Common myeloid progenitor, CD34-positive (primary cell): ENCODE data around the gene NUP210.

Experiments
- CTCF ChIA-PET: fragments of 350-600 bp; sonication (Branson Sonifier 250); formaldehyde crosslinking; loops from one replicate; lab custom pipeline; 2021; ENCODE audit warnings: antibody characterized with exemption; lab: Charles Lee
- POLR2A ChIA-PET: fragments of 350-600 bp; sonication (Branson Sonifier 250); formaldehyde crosslinking; loops from one replicate; lab custom pipeline; 2021; ENCODE audit warnings: antibody characterized with exemption; lab: Charles Lee
- DNase-seq, 3 donors: peaks; one replicate each; pipeline versions ENCODE4 v3.0.0 to v3.0.0-alpha.2; 2013
- H3K27ac ChIP-seq, 2 experiments: 1 replicate in 1 of 2; 2 replicates in 1 of 2; pipeline ENCODE4 v1.7.0; 2013; ENCODE audit warnings: inconsistent platforms in 2 of 2, low read length in 2 of 2, mild to moderate bottlenecking in 2 of 2, low read depth in 1 of 2, moderate library complexity in 1 of 2; ENCODE audit not compliant: severe bottlenecking in 2 of 2, insufficient read depth in 1 of 2, poor library complexity in 1 of 2
- H3K27me3 ChIP-seq, 5 experiments: replicated peaks in 2 of 5; 1 replicate in 3 of 5; 2 replicates in 2 of 5; pipeline versions ENCODE4 v1.6.1 to v1.7.0; 2013; ENCODE audit warnings: low read length in 4 of 5, mild to moderate bottlenecking in 2 of 5, moderate library complexity in 2 of 5, inconsistent platforms in 1 of 5; ENCODE audit not compliant: insufficient read depth in 5 of 5, control insufficient read depth in 4 of 5
- H3K36me3 ChIP-seq, 4 experiments: 1 replicate in 2 of 4; 2 replicates in 2 of 4; pipeline versions ENCODE4 v1.6.1 to v1.7.0; 2013; ENCODE audit warnings: low read length in 3 of 4, control low read depth in 1 of 4, mild to moderate bottlenecking in 1 of 4; ENCODE audit not compliant: control insufficient read depth in 4 of 4, insufficient read depth in 4 of 4
- H3K4me1 ChIP-seq, 4 experiments: 1 replicate in 3 of 4; 2 replicates in 1 of 4; pipeline versions ENCODE4 v1.6.1 to v1.7.1; 2013; ENCODE audit warnings: low read length in 3 of 4, mild to moderate bottlenecking in 3 of 4, control low read depth in 1 of 4, inconsistent platforms in 1 of 4, moderate library complexity in 1 of 4; ENCODE audit not compliant: control insufficient read depth in 4 of 4, insufficient read depth in 4 of 4; ENCODE audit errors: control extremely low read depth in 1 of 4
- H3K4me3 ChIP-seq, 7 experiments: 1 replicate in 4 of 7; 2 replicates in 3 of 7; pipeline versions ENCODE4 v1.5.1 to v1.7.0; 2013; ENCODE audit warnings: mild to moderate bottlenecking in 7 of 7, low read length in 6 of 7, moderate library complexity in 6 of 7, inconsistent platforms in 2 of 7, low read depth in 2 of 7, control low read depth in 1 of 7; ENCODE audit not compliant: insufficient read depth in 4 of 7, control insufficient read depth in 1 of 7; ENCODE audit errors: extremely low read depth in 1 of 7
- H3K9me3 ChIP-seq, 5 experiments: 1 replicate in 4 of 5; 2 replicates in 1 of 5; pipeline versions ENCODE4 v1.6.1 to v1.7.1; 2013; ENCODE audit warnings: low read length in 4 of 5, mild to moderate bottlenecking in 2 of 5, inconsistent platforms in 1 of 5, low read depth in 1 of 5, moderate library complexity in 1 of 5; ENCODE audit not compliant: control insufficient read depth in 4 of 5, insufficient read depth in 2 of 5; ENCODE audit errors: control extremely low read depth in 1 of 5
- WGBS: methylation state at CpG from one replicate; pipeline ENCODE4 v1.1.5; 2013; ENCODE audit not compliant: insufficient coverage; 5-methylcytosine and 5-hydroxymethylcytosine counted together

Gene NUP210

GRCh38 chr3:13341229-13341905 lies 78.8 kb downstream of the NUP210 start:
- ChIA-PET POLR2A (no interaction called here), CTCF (interaction anchor here (0.9 to 3.6 kb wide), 5 partner anchors 11 to 112 kb away, joined by 3 to 14 read pairs (median 4); no protein-coding TSS in a partner anchor)
- Histone ChIP-seq H3K27me3 (no peaks in the 10 kb centered on the region), H3K4me3 (no peak overlapping the region), H3K27ac (no peak overlapping the region), H3K4me1 (peaks cover 0 to 8% (median 6%) of the 10 kb centered on the region in 4 experiments), H3K9me3 (no peaks in the 10 kb centered on the region), H3K36me3 (peaks cover 15 to 93% (median 66%) of the 10 kb centered on the region in 4 experiments)
- WGBS: 91% methylated on average over 6 of the region's 7 CpGs
- no peak for DNase-seq

DNA sequence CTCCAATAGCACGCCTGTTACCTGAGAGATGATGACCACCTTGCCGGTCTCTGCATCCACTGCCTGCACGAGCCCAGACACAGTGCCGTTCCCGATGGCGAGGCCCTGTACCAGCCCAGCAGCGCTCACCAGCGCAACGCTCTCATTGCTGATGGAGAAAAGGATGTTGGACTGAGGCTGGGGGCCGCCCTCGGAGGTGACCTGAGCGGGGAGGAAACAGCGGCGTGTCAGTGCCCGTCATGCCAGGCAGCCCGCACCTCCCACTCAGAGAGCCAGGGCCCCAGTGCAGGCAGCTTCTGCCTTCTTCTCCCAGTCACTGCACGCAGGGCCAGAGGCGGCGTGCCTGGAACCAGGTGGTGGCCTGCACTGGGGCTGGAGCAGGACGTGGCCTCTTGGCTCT lies 80.3 kb downstream of the NUP210 start:
- CTCF ChIA-PET: no interaction called here
- POLR2A ChIA-PET: no interaction called here
- no peaks in the 10 kb centered on the region for H3K9me3 ChIP-seq
- H3K4me3 ChIP-seq: no peak overlapping the region
- peaks cover 0 to 4% (median 2%) of the 10 kb centered on the region in 4 experiments for H3K4me1 ChIP-seq
- peaks cover 20 to 93% (median 73%) of the 10 kb centered on the region in 4 experiments for H3K36me3 ChIP-seq
- no peak overlapping the region for H3K27ac ChIP-seq
- no peaks in the 10 kb centered on the region for H3K27me3 ChIP-seq
- WGBS: 96% methylated on average over 20 of the region's 20 CpGs
- no peak for DNase-seq

DNA sequence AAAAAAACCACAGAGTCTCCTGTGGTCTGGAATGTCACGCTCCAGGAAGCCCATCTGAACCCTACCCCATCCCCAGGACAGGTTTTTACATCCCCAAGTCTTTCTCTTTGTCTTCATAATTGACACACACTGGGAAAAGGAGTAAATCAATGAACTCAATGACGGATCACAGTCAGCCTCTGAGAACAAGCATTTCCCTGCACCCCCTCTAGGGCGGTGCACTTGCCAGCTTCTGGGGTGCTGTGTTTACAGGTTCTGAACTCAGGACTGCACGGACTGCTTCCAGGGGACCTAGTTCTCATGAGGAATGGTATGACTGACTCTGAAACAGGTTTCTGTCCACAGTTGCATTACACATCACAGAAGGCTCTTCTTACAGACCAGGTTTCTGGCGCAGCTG lies 81.1 kb downstream of the NUP210 start:
- 97% methylated on average over 5 of the region's 5 CpGs for WGBS
- Histone ChIP-seq H3K27ac (no peak overlapping the region), H3K4me3 (no peak overlapping the region), H3K36me3 (peaks cover 17 to 97% (median 76%) of the 10 kb centered on the region in 4 experiments), H3K27me3 (no peaks in the 10 kb centered on the region), H3K9me3 (no peaks in the 10 kb centered on the region), H3K4me1 (peaks cover 0 to 4% (median 1%) of the 10 kb centered on the region in 4 experiments)
- no peak for DNase-seq
- ChIA-PET POLR2A (no interaction called here), CTCF (no interaction called here)

- Histone ChIP-seq H3K27ac (no peak overlapping the region), H3K4me3 (no peak overlapping the region), H3K4me1 (no peaks in the 10 kb centered on the region), H3K36me3 (peaks cover 19 to 100% (median 79%) of the 10 kb centered on the region in 4 experiments), H3K27me3 (no peaks in the 10 kb centered on the region), H3K9me3 (no peaks in the 10 kb centered on the region)
- no peak for DNase-seq
- ChIA-PET CTCF (no interaction called here), POLR2A (no interaction called here)
- 92% methylated on average over 3 of the region's 3 CpGs for WGBS
These were observed 81.9 kb downstream of the NUP210 start for GRCh38 chr3:13338231-13338630.

DNA sequence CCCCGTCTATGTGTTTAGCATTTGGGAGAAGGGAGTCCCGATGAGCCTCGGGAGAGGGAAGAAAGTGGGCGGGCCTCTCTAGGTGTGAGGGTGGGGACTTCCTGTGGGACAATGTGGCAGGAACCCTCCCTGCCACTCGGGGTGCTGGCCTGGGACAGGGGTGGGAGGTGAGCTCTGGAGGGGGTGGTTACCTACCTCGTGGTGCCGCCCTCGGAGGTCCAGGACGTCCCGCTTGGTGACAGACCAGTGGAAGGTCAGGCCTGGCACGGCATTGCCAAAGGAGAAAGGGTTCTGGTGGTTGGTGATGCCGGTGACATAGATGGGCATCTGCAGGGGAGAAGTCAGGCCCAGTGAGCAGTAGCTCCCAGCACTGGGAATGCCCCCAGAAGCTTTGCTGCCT lies 83.5 kb downstream of the NUP210 start:
- ChIA-PET CTCF (interaction anchor here (1.4 to 3.1 kb wide), 2 partner anchors 9 to 245 kb away, joined by 3 to 10 read pairs; no protein-coding TSS in a partner anchor), POLR2A (no interaction called here)
- Histone ChIP-seq H3K27ac (no peak overlapping the region), H3K9me3 (no peaks in the 10 kb centered on the region), H3K27me3 (no peaks in the 10 kb centered on the region), H3K36me3 (peaks cover 19 to 100% (median 82%) of the 10 kb centered on the region in 4 experiments), H3K4me3 (no peak overlapping the region), H3K4me1 (no peaks in the 10 kb centered on the region)
- WGBS: 91% methylated on average over 10 of the region's 12 CpGs
- DNase-seq: no peak

DNA sequence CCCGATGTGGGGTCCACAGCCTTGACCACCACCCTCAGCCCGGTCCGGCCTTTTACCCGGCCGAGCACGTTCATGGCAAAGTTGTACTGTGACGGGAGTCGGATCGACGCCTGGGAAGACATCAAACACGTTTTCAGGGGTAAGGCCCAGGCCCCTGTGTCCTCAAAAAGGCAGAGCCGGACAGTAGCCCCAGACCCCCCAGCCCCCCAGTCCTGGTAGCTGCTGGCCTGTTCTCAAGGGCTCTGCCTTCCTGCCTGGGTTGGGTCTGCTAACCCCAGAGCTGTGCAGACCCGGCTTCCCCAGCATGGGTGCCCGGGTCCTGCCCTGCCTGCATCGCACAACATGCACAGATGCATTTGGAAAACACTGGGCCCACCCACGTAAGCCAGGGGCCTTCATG lies 84.6 kb downstream of the NUP210 start:
- H3K4me3 ChIP-seq: no peak overlapping the region
- ChIA-PET CTCF (interaction anchor here (3.1 kb wide), 1 partner anchor 10 kb away, joined by 10 read pairs; no protein-coding TSS in a partner anchor), POLR2A (no interaction called here)
- no peak overlapping the region for H3K27ac ChIP-seq
- 100% methylated on average over 11 of the region's 16 CpGs for WGBS
- DNase-seq: no peak
- no peaks in the 10 kb centered on the region for H3K27me3 ChIP-seq
- H3K36me3 ChIP-seq: peaks cover 25 to 99% (median 85%) of the 10 kb centered on the region in 4 experiments
- H3K9me3 ChIP-seq: no peaks in the 10 kb centered on the region
- no peaks in the 10 kb centered on the region for H3K4me1 ChIP-seq

- Histone ChIP-seq H3K4me3 (no peak overlapping the region), H3K27ac (no peak overlapping the region), H3K27me3 (no peaks in the 10 kb centered on the region), H3K36me3 (peaks cover 28 to 99% (median 85%) of the 10 kb centered on the region in 4 experiments), H3K9me3 (no peaks in the 10 kb centered on the region), H3K4me1 (no peaks in the 10 kb centered on the region)
- ChIA-PET CTCF (interaction anchor here (3.1 kb wide), 1 partner anchor 11 kb away, joined by 10 read pairs; no protein-coding TSS in a partner anchor), POLR2A (no interaction called here)
- no peak for DNase-seq
- 97% methylated on average over 5 of the region's 6 CpGs for WGBS
These were observed 85.1 kb downstream of the NUP210 start for GRCh38 chr3:13335059-13335458.
